Natural killer cell treated with Interleukin-12 subunit alpha and Interleukin-12 subunit beta and Interleukin-15 and Interleukin-18, amount 100 ng/mL, for 72 hours (primary cell): ENCODE data around the gene RNF144B. TPM values are rescaled to one million over a fixed set of nuclear protein-coding genes. Genes with fewer than 3 reads are reported as not detected.
"Not testable (repeated sequence)": the region's sequence is repeated elsewhere in the genome, so short reads cannot be mapped to it uniquely, and the experiment has no call there.

Experiments used
- ATAC-seq, 2 donors: fragments of 150-1000 bp; cut with Tn5 transposase in 1 of 2; sonication (Bioruptor Pico), chemical (Tn5 transposase) in 1 of 2; 2 replicates each; pipeline ENCODE4 v1.10.0; 2021
- DNase-seq: peaks from one replicate; pipeline ENCODE4 v3.0.0; 2022; ENCODE audit warnings: low spot score
- H3K27ac Mint-ChIP-seq, 2 donors: 1 replicate in 1 of 2; 2 replicates in 1 of 2; pipeline ENCODE4 v1.8.0; 2022; ENCODE audit warnings: mixed read lengths in 2 of 2, mild to moderate bottlenecking in 1 of 2, moderate library complexity in 1 of 2
- H3K27me3 Mint-ChIP-seq, 2 donors: 1 replicate in 1 of 2; 2 replicates in 1 of 2; pipeline ENCODE4 v1.8.0; 2022; ENCODE audit warnings: mixed read lengths in 2 of 2
- H3K36me3 Mint-ChIP-seq: one replicate; pipeline ENCODE4 v1.8.0; 2022; ENCODE audit warnings: mixed read lengths
- H3K4me1 Mint-ChIP-seq, 2 donors: 1 replicate in 1 of 2; 2 replicates in 1 of 2; pipeline ENCODE4 v1.8.0; 2022; ENCODE audit warnings: low read depth in 2 of 2, mixed read lengths in 2 of 2, mild to moderate bottlenecking in 1 of 2
- H3K4me3 Mint-ChIP-seq: one replicate; pipeline ENCODE4 v1.8.0; 2022; ENCODE audit warnings: mixed read lengths
- H3K9me3 Mint-ChIP-seq: 2 replicates; pipeline ENCODE4 v1.8.0; 2022; ENCODE audit warnings: mixed read lengths
- total RNA-seq, 2 donors: library from RNA; stranded (reverse); gene quantifications; one replicate each; pipeline ENCODE4 v1.2.3, GENCODE V29; 2022

The RNF144B gene
- total RNA-seq, 2 donors from 2014 or later: 0.76 to 2.0 TPM

- Mint-ChIP-seq H3K27me3 (no peaks in the 10 kb centered on the region), H3K9me3 (no peaks in the 10 kb centered on the region), H3K36me3 (no peaks in the 10 kb centered on the region), H3K27ac (no peak overlapping the region), H3K4me1 (peaks cover 6% of the 10 kb centered on the region in 2 donors), H3K4me3 (no peak overlapping the region)
- ATAC-seq (no peak), DNase-seq (no peak)
These were observed 18.5 kb downstream of the RNF144B start for GRCh38 chr6:18405477-18406293.

GRCh38 chr6:18406955-18407749 is 20.0 kb downstream of the RNF144B start:
- ATAC-seq (no peak), DNase-seq (no peak)
- Mint-ChIP-seq H3K9me3 (no peaks in the 10 kb centered on the region), H3K27me3 (no peaks in the 10 kb centered on the region), H3K4me3 (no peak overlapping the region), H3K36me3 (no peaks in the 10 kb centered on the region), H3K4me1 (no peaks in the 10 kb centered on the region), H3K27ac (no peak overlapping the region)

GRCh38 chr6:18409602-18410001 is 22.5 kb downstream of the RNF144B start:
- H3K27ac Mint-ChIP-seq, H3K4me3 Mint-ChIP-seq, H3K36me3 Mint-ChIP-seq, H3K4me1 Mint-ChIP-seq, DNase-seq, ATAC-seq, H3K27me3 Mint-ChIP-seq, H3K9me3 Mint-ChIP-seq: not testable (repeated sequence)

- no peak overlapping the region for H3K4me3 Mint-ChIP-seq
- ATAC-seq (no peak), DNase-seq (no peak)
- peaks cover under 1% of the 10 kb centered on the region for H3K9me3 Mint-ChIP-seq
- H3K27ac Mint-ChIP-seq: no peak overlapping the region
- no peaks in the 10 kb centered on the region for H3K4me1 Mint-ChIP-seq
- H3K27me3 Mint-ChIP-seq: peaks cover 0 to 2% of the 10 kb centered on the region in 2 donors
- H3K36me3 Mint-ChIP-seq: no peaks in the 10 kb centered on the region
These were observed 23.3 kb downstream of the RNF144B start for GRCh38 chr6:18410412-18410811.

- H3K4me1 Mint-ChIP-seq: no peaks in the 10 kb centered on the region
These were observed 24.9 kb downstream of the RNF144B start for GRCh38 chr6:18412068-18412467.

GRCh38 chr6:18412644-18413043 is 25.5 kb downstream of the RNF144B start:
- ATAC-seq (no peak), DNase-seq (no peak)
- H3K9me3 Mint-ChIP-seq: peaks cover 3% of the 10 kb centered on the region
- peaks cover 4% of the 10 kb centered on the region for H3K36me3 Mint-ChIP-seq
- no peak overlapping the region for H3K27ac Mint-ChIP-seq
- H3K4me1 Mint-ChIP-seq: no peaks in the 10 kb centered on the region
- H3K4me3 Mint-ChIP-seq: no peak overlapping the region
- H3K27me3 Mint-ChIP-seq: peaks cover 0 to 9% of the 10 kb centered on the region in 2 donors

More at GRCh38 chr6:18412068-18412467, 24.9 kb downstream of the RNF144B start:
- no peak overlapping the region for H3K4me3 Mint-ChIP-seq
- ATAC-seq: no peak
- no peak overlapping the region for H3K27ac Mint-ChIP-seq
- peaks cover 0 to 9% of the 10 kb centered on the region in 2 donors for H3K27me3 Mint-ChIP-seq
- peaks cover 3% of the 10 kb centered on the region for H3K9me3 Mint-ChIP-seq
- peaks cover 4% of the 10 kb centered on the region for H3K36me3 Mint-ChIP-seq
- DNase-seq: no peak

- Mint-ChIP-seq H3K9me3 (peaks cover 3% of the 10 kb centered on the region), H3K27me3 (peaks cover 0 to 9% of the 10 kb centered on the region in 2 donors), H3K36me3 (peaks cover 4% of the 10 kb centered on the region), H3K27ac (no peak overlapping the region), H3K4me3 (no peak overlapping the region), H3K4me1 (no peaks in the 10 kb centered on the region)
- ATAC-seq: no peak
- DNase-seq: no peak
These were observed 26.2 kb downstream of the RNF144B start for GRCh38 chr6:18413381-18413780.

GRCh38 chr6:18414116-18414515 is 27.0 kb downstream of the RNF144B start:
- no peak for DNase-seq
- no peak overlapping the region for H3K27ac Mint-ChIP-seq
- peaks cover 0 to 11% of the 10 kb centered on the region in 2 donors for H3K27me3 Mint-ChIP-seq
- H3K36me3 Mint-ChIP-seq: peaks cover 4% of the 10 kb centered on the region
- no peak for ATAC-seq
- no peaks in the 10 kb centered on the region for H3K4me1 Mint-ChIP-seq
- no peak overlapping the region for H3K4me3 Mint-ChIP-seq
- peaks cover 3% of the 10 kb centered on the region for H3K9me3 Mint-ChIP-seq

GRCh38 chr6:18415207-18415606 is 28.1 kb downstream of the RNF144B start:
- DNase-seq (no peak), ATAC-seq (no peak)
- Mint-ChIP-seq H3K4me1 (no peaks in the 10 kb centered on the region), H3K27me3 (peaks cover 6 to 18% of the 10 kb centered on the region in 2 donors), H3K9me3 (peaks cover 3% of the 10 kb centered on the region), H3K4me3 (no peak overlapping the region), H3K36me3 (peaks cover 4% of the 10 kb centered on the region), H3K27ac (no peak overlapping the region)

GRCh38 chr6:18415671-18416340 is 28.7 kb downstream of the RNF144B start:
- H3K9me3 Mint-ChIP-seq: peaks cover 3% of the 10 kb centered on the region
- no peak overlapping the region for H3K27ac Mint-ChIP-seq

GRCh38 chr6:18416341-18416679 is 29.2 kb downstream of the RNF144B start:
- Mint-ChIP-seq H3K4me1 (no peaks in the 10 kb centered on the region), H3K9me3 (peaks cover 3% of the 10 kb centered on the region), H3K36me3 (peaks cover 4% of the 10 kb centered on the region), H3K4me3 (no peak overlapping the region), H3K27me3 (peaks cover 8 to 18% of the 10 kb centered on the region in 2 donors), H3K27ac (no peak overlapping the region)
- no peak for DNase-seq
- ATAC-seq: no peak

More at GRCh38 chr6:18415671-18416340, 28.7 kb downstream of the RNF144B start:
- peaks cover 4% of the 10 kb centered on the region for H3K36me3 Mint-ChIP-seq
- H3K4me3 Mint-ChIP-seq: no peak overlapping the region
- ATAC-seq (no peak), DNase-seq (no peak)
- peaks cover 8 to 18% of the 10 kb centered on the region in 2 donors for H3K27me3 Mint-ChIP-seq
- H3K4me1 Mint-ChIP-seq: no peaks in the 10 kb centered on the region

GRCh38 chr6:18420328-18420727 is 33.2 kb downstream of the RNF144B start:
- Mint-ChIP-seq H3K4me3 (no peak overlapping the region), H3K27me3 (peaks cover 8 to 16% of the 10 kb centered on the region in 2 donors), H3K36me3 (peaks cover 4% of the 10 kb centered on the region), H3K4me1 (no peaks in the 10 kb centered on the region), H3K9me3 (peaks cover 3% of the 10 kb centered on the region), H3K27ac (no peak overlapping the region)
- DNase-seq: no peak
- no peak for ATAC-seq

- ATAC-seq (no peak), DNase-seq (no peak)
- H3K9me3 Mint-ChIP-seq: no peaks in the 10 kb centered on the region
- no peak overlapping the region for H3K27ac Mint-ChIP-seq
- no peaks in the 10 kb centered on the region for H3K4me1 Mint-ChIP-seq
- H3K36me3 Mint-ChIP-seq: no peaks in the 10 kb centered on the region
- H3K27me3 Mint-ChIP-seq: peaks cover 8 to 9% of the 10 kb centered on the region in 2 donors
- no peak overlapping the region for H3K4me3 Mint-ChIP-seq
These were observed 35.0 kb downstream of the RNF144B start for GRCh38 chr6:18422136-18422535.

- no peak for DNase-seq
- no peaks in the 10 kb centered on the region for H3K36me3 Mint-ChIP-seq
- no peaks in the 10 kb centered on the region for H3K9me3 Mint-ChIP-seq
- H3K27ac Mint-ChIP-seq: no peak overlapping the region
- H3K4me1 Mint-ChIP-seq: peaks cover 0 to 2% of the 10 kb centered on the region in 2 donors
- H3K27me3 Mint-ChIP-seq: peaks cover 8 to 9% of the 10 kb centered on the region in 2 donors
- no peak for ATAC-seq
- H3K4me3 Mint-ChIP-seq: no peak overlapping the region
These were observed 36.3 kb downstream of the RNF144B start for GRCh38 chr6:18423426-18423825.
